Sigmoid colon (tissue), 7 donors: ENCODE measurements around the gene NUMA1. TPM values are rescaled to one million over a fixed set of nuclear protein-coding genes. Genes with fewer than 3 reads are reported as not detected.

Experiments used
- DNase-seq: peaks from one replicate; pipeline ENCODE4 v3.0.0-alpha.2; 2019
- H3K27ac ChIP-seq, 4 donors: fragments of 200-600 bp; sonication (generic); one replicate each; pipeline ENCODE4 v1.5.1; 2016 to 2019; ENCODE audit warnings: mild to moderate bottlenecking in 1 of 4
- H3K27me3 ChIP-seq, 3 donors: fragments of 200-600 bp; sonication (generic); one replicate each; pipeline ENCODE4 v1.5.1; 2019; ENCODE audit warnings: mild to moderate bottlenecking in 1 of 3
- H3K36me3 ChIP-seq, 4 donors: fragments of 200-600 bp; sonication (generic); one replicate each; pipeline ENCODE4 v1.5.1; 2016 to 2019
- H3K4me1 ChIP-seq, 4 donors: fragments of 200-600 bp; sonication (generic); one replicate each; pipeline ENCODE4 v1.5.1; 2017 to 2019
- H3K4me3 ChIP-seq, 4 donors: fragments of 200-600 bp; sonication (generic); one replicate each; pipeline ENCODE4 v1.5.1; 2017 to 2019; ENCODE audit warnings: mild to moderate bottlenecking in 2 of 4, moderate library complexity in 1 of 4
- H3K9me3 ChIP-seq, 4 donors: fragments of 200-600 bp in 3 of 4; sonication (generic) in 3 of 4; one replicate each; pipeline versions ENCODE4 v1.5.1 to v1.6.1; 2013 to 2019
- CTCF ChIP-seq, 4 experiments: fragments of 450-650 bp in 3 of 4; fragments of 200-600 bp in 1 of 4; IDR thresholded peaks; one replicate each; pipeline ENCODE4 v1.5.1; 2016 to 2019; ENCODE audit warnings: antibody characterized with exemption in 4 of 4, mild to moderate bottlenecking in 3 of 4, moderate library complexity in 2 of 4
- EP300 ChIP-seq, 4 donors: sonication (generic); formaldehyde crosslinking; IDR thresholded peaks; one replicate each; pipeline ENCODE4 v1.6.1; 2017; ENCODE audit warnings: antibody characterized with exemption in 4 of 4
- POLR2A ChIP-seq, 2 donors: fragments of 450-650 bp; IDR thresholded peaks; one replicate each; pipeline ENCODE4 v1.6.1; 2016; ENCODE audit warnings: antibody characterized with exemption in 2 of 2, mild to moderate bottlenecking in 2 of 2, moderate library complexity in 2 of 2
- POLR2AphosphoS5 ChIP-seq, 4 donors: sonication (generic); formaldehyde crosslinking; IDR thresholded peaks; one replicate each; pipeline ENCODE4 v1.6.1; 2017; ENCODE audit warnings: antibody characterized with exemption in 4 of 4
- WGBS, 2 donors: extraction: QIAGEN DNeasy Blood & Tissue Kit; methylation state at CpG; one replicate each; pipeline ENCODE4 v1.1.7; 2013; 5-methylcytosine and 5-hydroxymethylcytosine counted together
- intact Hi-C: fragments of 100-400 bp; cut with DNase I; formaldehyde crosslinking; loops from one replicate; pipeline ENCODE4 v1.15.1; 2023
- polyA plus RNA-seq, 3 donors: library from polyadenylated mRNA; stranded (reverse); fragments of 200-250 nt; gene quantifications; one replicate each; pipeline ENCODE4 v1.2.3, GENCODE V29; 2013
- total RNA-seq, 4 donors: library from RNA; depleted of rRNA; stranded (reverse); fragments of >200 nt; gene quantifications; one replicate each; pipeline ENCODE4 v1.1.0, GENCODE V29; 2016
- donor health status: healthy with polysubstance abuse.
- donor health status: Bipolar disorder and iron deficiency.
- donor health status: healthy.

NUMA1 gene
- total and polyA plus RNA-seq, 7 donors, result 99.1 to 343 (median 249) TPM

- no peaks in the 10 kb centered on the region for H3K27me3 ChIP-seq
- TF ChIP-seq POLR2AphosphoS5 (IDR thresholded peaks at IDR 0.05) (no peak), EP300 (IDR thresholded peaks at IDR 0.05) (no peak), CTCF (IDR thresholded peaks at IDR 0.05) (no peak), POLR2A (IDR thresholded peaks at IDR 0.05) (no peak)
- WGBS, 2 donors, result 3 to 10% methylated on average over 6 of the region's 6 CpGs
- H3K4me1 ChIP-seq, result peaks cover 0 to 75% (median 65%) of the 10 kb centered on the region in 4 donors
- DNase-seq, result no peak
- intact Hi-C loops, result loop anchor here (1.0 to 5.0 kb wide), 2 partner anchors 72 to 182 kb away; partner anchors contain the start of genes ANAPC15 and INPPL1
- H3K4me3 ChIP-seq, result peak overlapping the region; percentile 50 to 68 (median 62)
- peaks cover 0 to 12% (median 8%) of the 10 kb centered on the region in 4 donors for H3K36me3 ChIP-seq
- no peaks in the 10 kb centered on the region for H3K9me3 ChIP-seq
- H3K27ac ChIP-seq, result peak overlapping the region; percentile 96 to 98 (median 97)
These were observed 40.4 kb downstream of the NUMA1 start for GRCh38 chr11:72039856-72040401.

GRCh38 chr11:72039031-72039855, 41.1 kb downstream of the NUMA1 start:
- no peak for DNase-seq
- TF ChIP-seq POLR2AphosphoS5 (IDR thresholded peaks at IDR 0.05) (peak in 2 of 4 donors; percentile 30 to 34), POLR2A (IDR thresholded peaks at IDR 0.05) (no peak)
- peak overlapping the region; percentile 50 to 68 (median 62) for H3K4me3 ChIP-seq
- no peaks in the 10 kb centered on the region for H3K27me3 ChIP-seq
- H3K36me3 ChIP-seq, result peaks cover 5 to 19% (median 14%) of the 10 kb centered on the region in 4 donors
- intact Hi-C loops, result loop anchor here (5.0 kb wide), 1 partner anchor 183 kb away; the partner anchor contains the start of gene INPPL1
- H3K4me1 ChIP-seq, result peaks cover 0 to 78% (median 65%) of the 10 kb centered on the region in 4 donors
- H3K9me3 ChIP-seq, result no peaks in the 10 kb centered on the region
- H3K27ac ChIP-seq, result peak overlapping the region; percentile 96 to 98 (median 97)
- 8 to 29% methylated on average over 5 of the region's 5 CpGs for WGBS, 2 donors

- Histone ChIP-seq H3K36me3 (peaks cover 6 to 27% (median 22%) of the 10 kb centered on the region in 4 donors), H3K4me1 (peaks cover 0 to 78% (median 67%) of the 10 kb centered on the region in 4 donors), H3K9me3 (no peaks in the 10 kb centered on the region), H3K4me3 (peak overlapping the region; percentile 50 to 68 (median 62)), H3K27ac (peak overlapping the region; percentile 96 to 98 (median 97)), H3K27me3 (no peaks in the 10 kb centered on the region)
- 17 to 37% methylated on average over 2 of the region's 2 CpGs for WGBS, 2 donors
- DNase-seq, result peak; percentile 94
- TF ChIP-seq POLR2AphosphoS5 (IDR thresholded peaks at IDR 0.05) (peak; percentile 90 to 93 (median 92)), POLR2A (IDR thresholded peaks at IDR 0.05) (peak; percentile 48 to 78), CTCF (IDR thresholded peaks at IDR 0.05) (no peak), EP300 (IDR thresholded peaks at IDR 0.05) (peak in 1 of 4 donors; percentile 40)
- intact Hi-C loops, result loop anchor here (5.0 kb wide), 1 partner anchor 184 kb away; the partner anchor contains the start of gene INPPL1
These were observed 41.9 kb downstream of the NUMA1 start for GRCh38 chr11:72038491-72038890.

- Histone ChIP-seq H3K4me1 (peaks cover 0 to 78% (median 68%) of the 10 kb centered on the region in 4 donors), H3K27ac (peak overlapping the region; percentile 96 to 98 (median 97)), H3K27me3 (no peaks in the 10 kb centered on the region), H3K9me3 (no peaks in the 10 kb centered on the region), H3K4me3 (peak overlapping the region; percentile 50 to 68 (median 62)), H3K36me3 (peaks cover 10 to 34% (median 26%) of the 10 kb centered on the region in 4 donors)
- no peak for TF ChIP-seq EP300 (IDR thresholded peaks at IDR 0.05)
- no peak for TF ChIP-seq POLR2A (IDR thresholded peaks at IDR 0.05)
- TF ChIP-seq POLR2AphosphoS5 (IDR thresholded peaks at IDR 0.05), result no peak
- TF ChIP-seq CTCF (IDR thresholded peaks at IDR 0.05), result no peak
- no peak for DNase-seq
- WGBS, 2 donors, result 29 to 57% methylated on average over 4 of the region's 4 CpGs
- intact Hi-C loops, result loop anchor here (5.0 kb wide), 1 partner anchor 185 kb away; the partner anchor contains the start of gene INPPL1
These were observed 42.6 kb downstream of the NUMA1 start for GRCh38 chr11:72037554-72038311.
